GM20000 (cell line): ENCODE data around the gene BICC1.

Source experiments
- DNase-seq: peaks from one replicate; pipeline ENCODE4 v3.0.0; 2012; ENCODE audit warnings: low spot score
- TF ChIP-seq, protein P1 (sequence below): IDR thresholded peaks from 2 replicates; pipeline ENCODE4 v1.5.1; 2012; ENCODE audit warnings: mild to moderate bottlenecking, control low read depth; ENCODE audit errors: extremely low read depth, missing control alignments

The BICC1 gene

DNA sequence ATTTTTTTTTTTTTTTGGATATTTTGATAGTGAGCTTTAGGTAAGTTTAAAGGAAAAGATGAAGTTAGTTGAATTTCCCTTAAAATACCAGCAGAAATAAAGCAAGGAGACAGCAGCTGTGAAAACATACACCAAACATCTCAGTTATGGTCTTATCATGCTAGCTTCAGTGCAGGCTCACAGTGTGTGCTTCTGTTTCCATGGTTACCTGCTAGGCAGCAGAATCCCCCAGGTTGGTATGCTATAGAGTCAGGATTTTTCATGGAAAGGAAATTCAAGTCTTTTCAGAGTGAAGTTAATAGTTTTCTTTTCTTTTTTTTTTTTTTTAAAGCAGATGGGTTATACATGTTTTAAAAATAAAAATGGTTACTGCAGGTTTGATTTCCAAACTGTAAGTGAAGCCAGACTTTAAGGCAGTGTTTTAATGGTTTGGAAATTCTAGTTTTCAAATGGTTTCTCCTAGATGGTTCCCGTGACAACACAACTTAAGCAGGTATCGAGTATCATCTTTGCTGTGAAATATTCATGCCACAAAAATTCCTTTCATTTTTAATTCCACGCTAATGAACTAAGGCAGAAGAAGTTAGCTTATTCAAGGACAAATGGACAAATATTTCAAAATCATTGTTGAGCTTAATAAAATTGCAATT lies 230.9 kb downstream of the BICC1 start:
- no peak for DNase-seq
- TF ChIP-seq, protein P1, sequence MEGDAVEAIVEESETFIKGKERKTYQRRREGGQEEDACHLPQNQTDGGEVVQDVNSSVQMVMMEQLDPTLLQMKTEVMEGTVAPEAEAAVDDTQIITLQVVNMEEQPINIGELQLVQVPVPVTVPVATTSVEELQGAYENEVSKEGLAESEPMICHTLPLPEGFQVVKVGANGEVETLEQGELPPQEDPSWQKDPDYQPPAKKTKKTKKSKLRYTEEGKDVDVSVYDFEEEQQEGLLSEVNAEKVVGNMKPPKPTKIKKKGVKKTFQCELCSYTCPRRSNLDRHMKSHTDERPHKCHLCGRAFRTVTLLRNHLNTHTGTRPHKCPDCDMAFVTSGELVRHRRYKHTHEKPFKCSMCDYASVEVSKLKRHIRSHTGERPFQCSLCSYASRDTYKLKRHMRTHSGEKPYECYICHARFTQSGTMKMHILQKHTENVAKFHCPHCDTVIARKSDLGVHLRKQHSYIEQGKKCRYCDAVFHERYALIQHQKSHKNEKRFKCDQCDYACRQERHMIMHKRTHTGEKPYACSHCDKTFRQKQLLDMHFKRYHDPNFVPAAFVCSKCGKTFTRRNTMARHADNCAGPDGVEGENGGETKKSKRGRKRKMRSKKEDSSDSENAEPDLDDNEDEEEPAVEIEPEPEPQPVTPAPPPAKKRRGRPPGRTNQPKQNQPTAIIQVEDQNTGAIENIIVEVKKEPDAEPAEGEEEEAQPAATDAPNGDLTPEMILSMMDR, result no peak

DNA sequence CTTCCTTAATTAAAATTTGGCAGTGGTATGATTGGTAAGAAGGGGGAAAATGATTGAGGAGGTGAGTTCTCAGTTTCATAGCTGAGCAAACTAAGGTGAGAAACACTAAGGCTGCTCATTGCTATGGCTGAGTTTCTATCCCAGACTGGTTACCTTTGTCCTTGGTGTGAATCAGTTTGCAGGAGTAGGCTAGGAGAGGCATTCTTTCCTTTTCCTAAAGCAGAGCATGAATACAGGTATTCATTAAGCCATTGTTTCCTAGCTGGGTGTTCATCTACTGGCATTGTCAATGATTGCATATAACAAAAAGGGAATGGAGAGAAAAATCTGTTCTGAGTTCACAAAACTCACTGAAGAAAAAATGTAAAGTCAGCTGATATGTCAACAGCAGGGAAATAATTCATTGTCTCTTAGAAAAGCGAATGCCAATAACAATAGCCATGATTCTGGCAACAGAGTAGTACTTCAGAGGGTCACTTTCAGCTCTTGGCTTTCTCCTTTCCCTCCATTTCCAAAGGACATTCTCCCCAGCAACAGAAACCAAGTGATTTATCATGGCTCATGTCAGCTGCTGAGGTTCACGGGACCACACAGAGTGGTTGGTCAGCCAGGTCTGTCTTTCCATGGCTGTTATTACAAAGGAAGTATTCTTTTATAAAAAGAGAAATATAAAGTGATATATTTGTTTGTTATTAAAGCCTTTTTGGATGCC lies 234.0 kb downstream of the BICC1 start:
- no peak for DNase-seq
- TF ChIP-seq, protein P1, result no peak

DNA sequence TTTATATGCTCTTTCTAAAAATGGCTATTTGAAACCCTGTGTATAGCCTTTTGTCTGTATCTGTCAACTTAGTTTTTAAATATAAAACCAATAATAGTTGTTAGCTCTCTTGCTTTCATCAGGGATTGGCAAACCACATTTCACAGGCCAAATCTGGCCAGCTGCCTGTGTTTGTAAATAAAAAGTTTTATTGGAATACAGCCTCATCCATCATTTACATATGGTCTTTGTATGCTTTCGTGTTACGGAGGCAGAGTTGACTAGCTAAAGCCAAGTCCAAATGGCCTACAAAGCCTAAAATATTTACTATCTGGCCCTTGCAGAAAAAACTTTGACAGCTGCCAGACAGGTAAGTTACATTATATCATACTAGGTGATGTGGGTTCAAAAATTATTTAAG lies 235.0 kb downstream of the BICC1 start:
- TF ChIP-seq, protein P1, result no peak
- no peak for DNase-seq

DNA sequence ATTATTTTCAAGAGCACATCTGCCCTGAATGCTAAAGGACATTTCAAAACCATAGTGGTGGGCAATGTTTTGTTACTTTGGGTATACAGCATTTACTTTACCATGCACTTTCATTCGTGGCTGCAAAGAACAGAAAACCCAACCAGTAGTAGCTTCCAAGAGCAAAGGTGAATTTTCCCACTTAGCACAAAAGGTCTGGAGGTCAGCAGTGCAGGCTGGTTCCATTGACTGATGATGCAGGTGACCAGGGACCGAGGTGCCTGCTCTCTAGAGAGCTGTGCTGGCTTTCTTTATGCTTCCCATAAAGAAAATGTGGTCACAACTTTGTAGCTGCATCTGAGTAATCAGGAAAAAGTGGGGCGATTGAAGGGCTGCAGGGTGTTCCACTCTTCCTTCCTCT lies 240.0 kb downstream of the BICC1 start:
- TF ChIP-seq, protein P1, result no peak

DNA sequence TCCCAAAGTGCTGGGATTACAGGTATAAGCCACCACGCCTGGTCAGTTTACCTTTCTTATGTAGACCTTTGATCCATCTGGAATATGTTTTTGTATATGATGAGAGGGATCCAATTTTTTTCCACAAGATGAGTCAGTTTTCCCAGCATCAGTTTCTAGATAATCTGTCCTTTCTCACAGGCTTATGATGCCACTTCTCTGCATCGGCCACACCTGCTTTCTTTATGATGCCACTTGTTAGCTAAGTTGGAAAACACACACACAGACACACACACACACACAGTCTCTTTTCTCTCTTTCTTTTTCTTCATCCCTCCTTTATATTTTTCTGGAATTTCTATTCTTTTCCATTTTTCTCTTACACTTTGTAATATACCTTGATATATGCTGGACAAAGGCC lies 240.8 kb downstream of the BICC1 start:
- DNase-seq, result no peak
- TF ChIP-seq, protein P1, result no peak

More for the DNA sequence above, 240.0 kb downstream of the BICC1 start:
- DNase-seq, result no peak

DNA sequence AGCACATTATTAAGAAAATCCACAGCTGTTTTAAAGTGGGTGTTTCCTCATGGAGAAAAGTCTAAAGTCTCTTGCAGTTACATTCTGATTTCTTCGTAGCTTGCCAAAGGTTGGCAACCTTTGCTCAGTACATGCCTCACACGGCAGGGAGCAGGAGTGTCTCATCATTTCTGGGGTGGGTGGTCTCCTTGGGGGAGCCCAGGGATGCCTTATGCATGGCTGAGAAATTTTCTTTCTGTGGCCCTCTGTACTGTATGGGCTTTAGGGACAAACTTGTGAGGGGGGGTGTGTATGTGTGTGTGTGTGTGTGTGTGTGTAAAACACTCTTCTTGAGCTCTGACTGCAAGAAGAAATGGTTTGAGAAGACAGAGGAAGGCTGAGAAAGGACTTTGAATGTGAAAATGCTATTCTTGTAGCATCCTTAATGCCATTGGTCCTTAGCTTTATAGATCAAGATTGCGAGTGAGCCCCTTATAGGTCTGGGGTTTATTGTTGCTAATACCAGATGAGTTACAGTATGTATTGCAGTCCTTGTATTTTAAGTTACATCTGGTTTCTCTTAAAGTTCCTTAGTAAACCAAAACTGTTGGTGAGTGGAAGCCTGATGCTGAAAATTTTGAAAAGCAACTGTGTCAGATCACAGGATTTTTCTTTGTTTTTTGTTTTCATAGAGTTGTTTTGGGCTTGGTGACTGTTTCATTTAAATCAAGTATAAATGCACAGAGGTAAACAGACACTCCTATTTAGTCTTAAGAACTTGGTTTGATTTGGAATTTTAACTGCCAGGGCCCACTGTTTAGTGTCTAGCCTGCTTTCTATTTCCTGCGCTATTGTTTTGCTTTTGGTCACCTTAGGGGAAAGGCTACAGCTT lies 242.0 kb downstream of the BICC1 start:
- DNase-seq, result no peak
- TF ChIP-seq, protein P1, result no peak

DNA sequence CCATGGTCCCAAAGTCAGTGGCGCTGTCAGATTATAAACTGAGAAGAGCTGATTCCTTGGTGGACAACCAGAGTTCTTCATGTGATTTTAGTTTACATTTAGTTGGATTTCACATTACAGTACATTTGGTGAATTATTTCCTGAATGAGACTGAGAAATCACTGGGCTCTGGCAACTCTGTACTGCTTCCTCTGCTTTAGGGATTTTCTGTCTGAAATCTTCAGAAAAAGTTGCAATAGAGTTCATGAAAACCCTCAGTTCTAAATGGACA lies 242.6 kb downstream of the BICC1 start:
- TF ChIP-seq, protein P1, result no peak

More for the DNA sequence above, 242.6 kb downstream of the BICC1 start:
- DNase-seq, result no peak
